ENCODE measurements around the gene MCTS1.
"Not testable (repeated sequence)": the region's sequence is repeated elsewhere in the genome, so short reads cannot be mapped to it uniquely, and the experiment has no call there.

Gene MCTS1

DNA sequence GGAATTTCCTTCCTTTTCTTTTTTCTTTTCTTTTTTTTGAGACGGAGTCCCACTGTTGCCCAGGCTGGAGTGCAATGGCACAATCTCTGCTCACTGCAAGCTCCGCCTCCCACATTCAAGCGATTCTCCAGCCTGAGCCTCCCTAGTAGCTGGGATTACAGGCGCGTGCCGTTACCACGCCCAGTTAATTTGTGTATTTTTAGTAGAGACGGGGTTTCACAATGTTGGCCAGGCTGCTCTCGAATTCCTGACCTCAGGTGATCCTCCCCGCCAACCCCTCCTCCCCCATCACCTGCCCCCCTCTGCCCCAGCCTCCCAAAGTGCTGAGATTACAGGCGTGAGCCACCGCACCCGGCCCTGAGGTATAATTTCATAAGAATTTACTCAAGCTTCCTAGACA is 30.1 kb upstream of the MCTS1 start:
- peak; percentile 68 to 72 for DNase-seq
- H2BK12ac ChIP-seq (ENCODE audit: low read length); H3K4ac ChIP-seq (ENCODE audit: low read depth, low read length): not testable (repeated sequence)

DNA sequence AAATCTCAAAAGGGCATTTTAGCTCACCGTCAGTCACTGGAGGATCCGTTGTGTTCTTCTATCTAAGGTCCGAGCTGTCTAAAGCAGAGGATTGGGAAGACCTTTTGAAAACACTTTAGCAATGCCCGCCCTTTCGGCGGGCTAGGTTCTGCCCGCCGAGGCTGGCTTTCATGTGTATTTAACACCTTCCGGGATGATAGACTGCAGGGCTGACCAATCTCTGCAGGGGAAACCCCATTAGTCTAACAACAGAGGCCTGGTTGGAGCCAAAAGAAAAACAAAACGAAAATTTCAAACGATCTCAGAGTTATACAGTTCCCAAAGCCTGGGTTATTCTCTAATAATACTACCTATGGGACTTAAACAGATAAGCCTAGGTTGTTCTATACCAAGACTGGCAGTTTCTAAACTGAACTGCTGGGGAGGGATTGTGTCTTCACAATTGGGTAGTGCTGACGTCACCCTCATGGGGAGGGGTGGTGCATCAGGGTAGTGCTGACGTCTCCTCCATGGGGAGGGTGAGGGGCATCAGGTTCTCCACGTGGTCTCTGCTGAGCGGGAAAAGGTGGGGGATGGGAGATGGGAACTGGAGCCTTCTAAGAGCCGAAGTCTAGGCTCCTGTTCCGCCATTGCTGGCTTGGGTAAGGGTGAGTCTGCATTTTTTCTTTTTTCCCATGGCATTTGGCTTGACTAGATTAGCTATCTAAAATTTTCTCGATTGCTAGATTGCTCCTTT is 28.4 kb upstream of the MCTS1 start:
- H4K8ac ChIP-seq (ENCODE audit: low read depth, low read length) = no peak overlapping the region
- H3K23ac ChIP-seq (ENCODE audit: low read length) = no peak overlapping the region
- H2BK120ac ChIP-seq (ENCODE audit: insufficient read depth, low read length, poor library complexity) = no peak overlapping the region
- no peak overlapping the region for H3K14ac ChIP-seq (ENCODE audit: low read length)
- no peaks in the 10 kb centered on the region for H3K36me3 ChIP-seq (ENCODE audit: control insufficient read depth in 1 of 2, insufficient read depth in 2 of 2, low read length in 2 of 2)
- H3K4me3 ChIP-seq (ENCODE audit: low read depth, low read length) = no peak overlapping the region
- no peak overlapping the region for H4K91ac ChIP-seq (ENCODE audit: low read depth, low read length)
- H2BK12ac ChIP-seq (ENCODE audit: low read length) = no peak overlapping the region
- no peaks in the 10 kb centered on the region for H3K4me1 ChIP-seq (ENCODE audit: control insufficient read depth in 1 of 2, insufficient read depth in 2 of 2, low read length in 2 of 2)
- no peak overlapping the region for H3K9ac ChIP-seq (ENCODE audit: low read length)
- H2BK5ac ChIP-seq (ENCODE audit: low read depth, low read length, poor library complexity) = no peak overlapping the region
- no peaks in the 10 kb centered on the region for H3K79me1 ChIP-seq (ENCODE audit: low read length)
- no peak overlapping the region for H3K18ac ChIP-seq (ENCODE audit: low read length)
- no peak overlapping the region for H3K4ac ChIP-seq (ENCODE audit: low read depth, low read length)
- H3K79me2 ChIP-seq (ENCODE audit: control insufficient read depth, insufficient read depth, low read length, poor library complexity) = no peaks in the 10 kb centered on the region
- H3K27ac ChIP-seq (ENCODE audit: low read depth, low read length) = no peak overlapping the region
- H2AFZ ChIP-seq (ENCODE audit: insufficient read depth, low read length, poor library complexity) = no peak overlapping the region
- H2AK5ac ChIP-seq (ENCODE audit: low read length) = no peak overlapping the region
- no CpG with 5 or more reads among the region's 18 CpGs for WGBS (ENCODE audit: extremely low coverage, insufficient coverage, insufficient read length)
- H3K9me3 ChIP-seq (ENCODE audit: insufficient read depth, low read depth, low read length) = no peaks in the 10 kb centered on the region
- no peak overlapping the region for H3K4me2 ChIP-seq (ENCODE audit: low read length)
- H3K27me3 ChIP-seq (ENCODE audit: insufficient read depth, low read length) = no peaks in the 10 kb centered on the region
- H4K12ac ChIP-seq (ENCODE audit: low read depth, low read length) = no peak overlapping the region
- DNase-seq = peak in 1 of 2 donors; percentile 44

More for the DNA sequence above, 30.1 kb upstream of the MCTS1 start:
- not testable (repeated sequence) for H3K36me3 ChIP-seq (ENCODE audit: control insufficient read depth in 1 of 2, insufficient read depth in 2 of 2, low read length in 2 of 2); H2BK120ac ChIP-seq (ENCODE audit: insufficient read depth, low read length, poor library complexity); H3K14ac ChIP-seq (ENCODE audit: low read length); H4K8ac ChIP-seq (ENCODE audit: low read depth, low read length); H3K27ac ChIP-seq (ENCODE audit: low read depth, low read length); H3K79me1 ChIP-seq (ENCODE audit: low read length); H3K9ac ChIP-seq (ENCODE audit: low read length); H3K4me2 ChIP-seq (ENCODE audit: low read length); H4K91ac ChIP-seq (ENCODE audit: low read depth, low read length); H3K27me3 ChIP-seq (ENCODE audit: insufficient read depth, low read length); H2AFZ ChIP-seq (ENCODE audit: insufficient read depth, low read length, poor library complexity); H3K18ac ChIP-seq (ENCODE audit: low read length); H2AK5ac ChIP-seq (ENCODE audit: low read length); H3K4me1 ChIP-seq (ENCODE audit: control insufficient read depth in 1 of 2, insufficient read depth in 2 of 2, low read length in 2 of 2); H2BK5ac ChIP-seq (ENCODE audit: low read depth, low read length, poor library complexity); H3K4me3 ChIP-seq (ENCODE audit: low read depth, low read length); H3K79me2 ChIP-seq (ENCODE audit: control insufficient read depth, insufficient read depth, low read length, poor library complexity); H4K12ac ChIP-seq (ENCODE audit: low read depth, low read length); H3K23ac ChIP-seq (ENCODE audit: low read length); H3K9me3 ChIP-seq (ENCODE audit: insufficient read depth, low read depth, low read length)
- no CpG with 5 or more reads among the region's 13 CpGs for WGBS (ENCODE audit: extremely low coverage, insufficient coverage, insufficient read length)

DNA sequence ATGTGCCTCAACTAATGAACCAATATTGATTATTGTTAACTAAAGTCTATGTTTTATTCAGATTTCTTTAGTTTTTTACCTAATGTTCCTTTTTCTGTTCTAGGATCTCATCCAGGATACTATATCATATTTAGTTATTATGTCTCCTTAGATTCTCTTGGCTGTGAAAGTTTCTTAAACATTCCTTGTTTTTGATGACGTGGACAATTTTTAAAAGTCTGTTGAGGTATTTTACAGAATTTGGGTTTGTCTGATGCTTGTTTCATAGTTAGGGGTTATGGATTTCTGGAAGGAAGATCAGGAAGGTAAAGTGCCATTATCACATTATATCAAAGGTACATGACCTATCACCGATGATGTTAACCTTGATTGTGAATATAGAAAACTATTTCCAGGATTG is 18.2 kb upstream of the MCTS1 start:
- Histone ChIP-seq H2AFZ (ENCODE audit: insufficient read depth, low read length, poor library complexity) (no peak overlapping the region), H3K27me3 (ENCODE audit: insufficient read depth, low read length) (no peaks in the 10 kb centered on the region), H3K9me3 (ENCODE audit: insufficient read depth, low read depth, low read length) (no peaks in the 10 kb centered on the region), H3K36me3 (ENCODE audit: control insufficient read depth in 1 of 2, insufficient read depth in 2 of 2, low read length in 2 of 2) (no peaks in the 10 kb centered on the region), H3K4me2 (ENCODE audit: low read length) (no peak overlapping the region), H3K14ac (ENCODE audit: low read length) (no peak overlapping the region), H4K8ac (ENCODE audit: low read depth, low read length) (no peak overlapping the region), H3K23ac (ENCODE audit: low read length) (no peak overlapping the region), H2BK5ac (ENCODE audit: low read depth, low read length, poor library complexity) (no peak overlapping the region), H4K91ac (ENCODE audit: low read depth, low read length) (no peak overlapping the region), H3K27ac (ENCODE audit: low read depth, low read length) (no peak overlapping the region), H3K79me2 (ENCODE audit: control insufficient read depth, insufficient read depth, low read length, poor library complexity) (no peaks in the 10 kb centered on the region), H2BK12ac (ENCODE audit: low read length) (no peak overlapping the region), H3K79me1 (ENCODE audit: low read length) (no peaks in the 10 kb centered on the region), H3K4me3 (ENCODE audit: low read depth, low read length) (no peak overlapping the region), H2BK120ac (ENCODE audit: insufficient read depth, low read length, poor library complexity) (no peak overlapping the region), H3K18ac (ENCODE audit: low read length) (no peak overlapping the region), H4K12ac (ENCODE audit: low read depth, low read length) (no peak overlapping the region), H2AK5ac (ENCODE audit: low read length) (no peak overlapping the region), H3K9ac (ENCODE audit: low read length) (no peak overlapping the region), H3K4me1 (ENCODE audit: control insufficient read depth in 1 of 2, insufficient read depth in 2 of 2, low read length in 2 of 2) (no peaks in the 10 kb centered on the region), H3K4ac (ENCODE audit: low read depth, low read length) (no peak overlapping the region)
- WGBS (ENCODE audit: extremely low coverage, insufficient coverage, insufficient read length) = no CpG with 5 or more reads among the region's 2 CpGs
- no peak for DNase-seq

DNA sequence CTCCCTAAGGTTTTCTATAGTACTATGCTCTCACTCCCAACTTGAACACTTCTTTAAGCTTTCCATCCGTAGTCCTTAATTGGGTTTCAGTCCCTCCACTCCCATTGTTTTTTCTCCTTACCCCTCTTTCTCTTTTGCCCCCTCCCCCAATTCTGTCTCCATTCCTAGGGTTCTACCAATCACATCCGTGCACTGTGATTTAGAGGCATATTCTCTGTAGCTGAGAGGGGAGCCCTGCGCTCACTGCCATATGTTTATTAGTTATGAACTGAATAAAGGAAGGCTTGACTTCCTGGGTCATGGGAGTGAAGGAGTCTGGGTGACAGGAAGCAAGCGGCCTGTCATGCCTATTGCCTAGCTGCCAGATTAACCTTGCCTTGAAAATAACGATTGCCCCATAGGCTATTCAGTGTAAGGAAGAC is 471 bp downstream of the MCTS1 start:
- Histone ChIP-seq H3K79me2 (ENCODE audit: control insufficient read depth, insufficient read depth, low read length, poor library complexity) (no peaks in the 10 kb centered on the region), H3K79me1 (ENCODE audit: low read length) (peaks cover 3% of the 10 kb centered on the region), H4K8ac (ENCODE audit: low read depth, low read length) (peak overlapping the region; percentile 62), H3K4me2 (ENCODE audit: low read length) (peak overlapping the region; percentile 69), H4K12ac (ENCODE audit: low read depth, low read length) (no peak overlapping the region), H2BK12ac (ENCODE audit: low read length) (no peak overlapping the region), H3K4me3 (ENCODE audit: low read depth, low read length) (peak overlapping the region; percentile 87), H2AFZ (ENCODE audit: insufficient read depth, low read length, poor library complexity) (no peak overlapping the region), H3K27ac (ENCODE audit: low read depth, low read length) (peak overlapping the region; percentile 77), H3K14ac (ENCODE audit: low read length) (peak overlapping the region; percentile 43), H3K4ac (ENCODE audit: low read depth, low read length) (peak overlapping the region; percentile 37), H2BK5ac (ENCODE audit: low read depth, low read length, poor library complexity) (no peak overlapping the region), H3K23ac (ENCODE audit: low read length) (no peak overlapping the region), H2AK5ac (ENCODE audit: low read length) (no peak overlapping the region), H4K91ac (ENCODE audit: low read depth, low read length) (peak overlapping the region; percentile 65), H3K18ac (ENCODE audit: low read length) (no peak overlapping the region), H3K36me3 (ENCODE audit: control insufficient read depth in 1 of 2, insufficient read depth in 2 of 2, low read length in 2 of 2) (peaks cover 0 to 2% of the 10 kb centered on the region in 2 experiments), H3K27me3 (ENCODE audit: insufficient read depth, low read length) (no peaks in the 10 kb centered on the region), H3K4me1 (ENCODE audit: control insufficient read depth in 1 of 2, insufficient read depth in 2 of 2, low read length in 2 of 2) (peaks cover 0 to 2% of the 10 kb centered on the region in 2 experiments), H2BK120ac (ENCODE audit: insufficient read depth, low read length, poor library complexity) (peak overlapping the region; percentile 4), H3K9ac (ENCODE audit: low read length) (peak overlapping the region; percentile 82), H3K9me3 (ENCODE audit: insufficient read depth, low read depth, low read length) (no peaks in the 10 kb centered on the region)
- DNase-seq = peak; percentile 0 to 38
- WGBS (ENCODE audit: extremely low coverage, insufficient coverage, insufficient read length) = no CpG with 5 or more reads among the region's 5 CpGs

All from trophoblast cell (in vitro differentiated cells and primary cell).